ENCODE results near the gene ZNF831.

GRCh38 chr20:59122566-59122919 lies 41.1 kb upstream of the ZNF831 start:
- TF ChIP-seq CTCF (IDR thresholded peaks at IDR 0.05 in 4 of 5, conservative IDR thresholded peaks at IDR 0.05 in 1 of 5) (no peak), POLR2A (IDR thresholded peaks at IDR 0.05) (no peak)
